Posterior cingulate gyrus (tissue), 11 donors: ENCODE data around the gene ORAI1.
"Not testable (repeated sequence)": the region's sequence is repeated elsewhere in the genome, so short reads cannot be mapped to it uniquely, and the experiment has no call there.

Experiments
- DNase-seq, 10 donors: peaks; one replicate each; pipeline versions ENCODE4 v3.0.0 to v3.0.0-alpha.2; 2020 to 2021; ENCODE audit warnings: mixed read lengths in 3 of 10
- intact Hi-C: fragments of 100-400 bp; cut with DNase I; formaldehyde crosslinking; loops from one replicate; pipeline ENCODE4 v1.15.1; 2023

ORAI1 gene

DNA sequence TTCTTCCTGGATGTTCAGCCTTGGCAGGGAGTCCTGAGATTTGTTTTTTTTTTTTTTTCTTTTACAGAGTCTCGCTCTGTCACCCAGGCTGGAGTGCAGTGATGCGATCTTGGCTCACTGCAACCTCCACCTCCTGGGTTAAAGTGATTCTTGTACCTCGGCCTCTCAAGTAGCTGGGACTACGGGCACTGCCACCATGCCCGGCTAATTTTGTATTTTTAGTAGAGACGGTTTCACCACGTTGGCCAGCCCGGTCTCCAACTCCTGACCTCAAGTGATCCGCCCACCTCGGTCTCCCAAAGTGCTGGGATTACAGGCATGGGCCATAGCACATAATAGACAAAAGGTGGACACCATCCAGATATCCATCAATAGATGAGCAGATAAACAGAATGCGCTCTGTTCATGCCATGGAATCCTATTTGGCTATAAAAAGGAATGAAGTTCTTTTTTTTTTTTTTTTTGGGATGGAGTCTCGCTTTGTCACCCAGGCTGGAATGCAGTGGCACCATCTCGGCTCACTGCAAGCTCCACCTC is 53.4 kb downstream of the ORAI1 start:
- intact Hi-C loops = loop anchor here (5.0 kb wide), 2 partner anchors 52 to 182 kb away; partner anchors contain the start of gene ORAI1
- DNase-seq = not testable (repeated sequence)

DNA sequence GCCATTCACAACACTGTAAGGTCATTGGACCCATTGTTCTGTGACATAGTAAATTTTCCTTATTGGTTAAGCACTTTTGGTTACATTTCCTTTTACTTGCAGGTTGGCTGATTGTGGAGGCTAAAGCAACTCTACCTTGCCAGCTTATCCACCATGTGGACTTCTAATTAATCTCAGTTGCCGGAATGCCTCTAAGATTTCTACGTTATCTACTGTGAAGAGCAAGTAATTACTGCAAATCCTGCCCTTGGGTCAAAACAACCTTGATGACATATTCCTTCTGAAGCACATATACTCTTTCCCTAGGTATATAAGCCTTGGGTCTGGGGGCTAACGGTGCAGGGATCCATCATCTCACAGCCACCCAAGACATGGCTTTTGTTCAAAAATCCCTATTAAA is 62.6 kb downstream of the ORAI1 start:
- intact Hi-C loops = no loop called here
- no peak for DNase-seq

DNA sequence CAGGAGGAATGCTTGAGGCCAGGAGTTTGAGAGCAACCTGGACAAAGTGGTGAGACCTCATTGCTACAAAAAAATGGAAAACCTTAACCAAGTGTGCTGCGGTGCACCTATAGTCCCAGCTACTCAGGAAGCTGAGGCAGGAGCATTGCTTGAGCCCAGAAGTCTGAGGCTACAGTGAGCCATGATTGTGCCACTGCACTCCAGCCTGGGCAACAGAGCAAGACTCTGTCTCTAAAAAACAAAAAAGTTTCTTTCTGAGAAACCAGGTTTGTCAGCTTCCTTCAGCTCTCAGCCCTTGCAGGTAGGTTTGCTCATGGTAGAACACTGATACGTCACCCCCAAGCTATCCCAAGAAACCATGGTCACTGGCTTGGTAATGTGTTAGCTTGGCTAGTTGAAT is 63.1 kb downstream of the ORAI1 start:
- intact Hi-C loops = no loop called here
- DNase-seq = no peak
